SK-N-SH treated with all-trans-retinoic acid at 6 μM for 48 hours (cell line): ENCODE measurements around the gene PHACTR3.

ENCODE experiments used
- ATAC-seq: fragments of 200-7000 bp; cut with Tn5 transposase; 3 replicates; pipeline ENCODE4 v1.9.1; 2020; ENCODE audit warnings: mild to moderate bottlenecking, moderate library complexity
- ARNTL ChIP-seq: fragments of 450-650 bp; formaldehyde crosslinking; IDR thresholded peaks from 2 replicates; pipeline ENCODE4 v1.5.0; 2020; ENCODE audit warnings: low read depth, mild to moderate bottlenecking, moderate library complexity, borderline replicate concordance
- BACH2 ChIP-seq: fragments of 250-450 bp; sonication (Bioruptor Pico); IDR thresholded peaks from 2 replicates; pipeline ENCODE4 v1.9.0; 2021; ENCODE audit warnings: mild to moderate bottlenecking, borderline replicate concordance
- ESRRG ChIP-seq: fragments of 250-450 bp; sonication (Bioruptor Pico); IDR thresholded peaks from 2 replicates; pipeline ENCODE4 v1.6.1; 2021; ENCODE audit warnings: mild to moderate bottlenecking
- GLIS3 ChIP-seq: fragments of 250-450 bp; sonication (Bioruptor Pico); IDR thresholded peaks from 2 replicates; pipeline ENCODE4 v1.5.0; 2020; ENCODE audit warnings: mild to moderate bottlenecking, moderate library complexity
- ISL1 ChIP-seq: fragments of 250-450 bp; sonication (Bioruptor Pico); IDR thresholded peaks from 2 replicates; pipeline ENCODE4 v2.1.2; 2022; ENCODE audit warnings: mild to moderate bottlenecking, moderate library complexity
- OSR1 ChIP-seq: fragments of 250-450 bp; sonication (Bioruptor Pico); IDR thresholded peaks from 2 replicates; pipeline ENCODE4 v1.8.0; 2022; ENCODE audit warnings: moderate library complexity, mild to moderate bottlenecking, inconsistent platforms
- RARB ChIP-seq: fragments of 250-450 bp; sonication (Bioruptor Pico); IDR thresholded peaks from 2 replicates; pipeline ENCODE4 v1.8.0; 2021; ENCODE audit warnings: mild to moderate bottlenecking, moderate library complexity
- SNAI2 ChIP-seq: fragments of 250-450 bp; sonication (Bioruptor Pico); IDR thresholded peaks from 2 replicates; pipeline ENCODE4 v1.5.0; 2020; ENCODE audit warnings: mild to moderate bottlenecking, moderate library complexity
- TCF4 ChIP-seq: fragments of 250-450 bp; sonication (Bioruptor Pico); IDR thresholded peaks from 2 replicates; pipeline ENCODE4 v1.8.0; 2021; ENCODE audit warnings: mild to moderate bottlenecking, moderate library complexity, borderline replicate concordance
- TOX ChIP-seq: fragments of 250-450 bp; sonication (Bioruptor Pico); IDR thresholded peaks from 2 replicates; pipeline ENCODE4 v1.8.0; 2021; ENCODE audit warnings: mild to moderate bottlenecking, moderate library complexity, borderline replicate concordance
- ZC3H10 ChIP-seq: fragments of 250-450 bp; sonication (Bioruptor Pico); IDR thresholded peaks from 2 replicates; pipeline ENCODE4 v1.5.1; 2021; ENCODE audit warnings: mild to moderate bottlenecking, moderate library complexity
- ZFP3 ChIP-seq: fragments of 250-450 bp; sonication (Bioruptor Pico); IDR thresholded peaks from 2 replicates; pipeline ENCODE4 v1.5.0; 2020; ENCODE audit warnings: mild to moderate bottlenecking, moderate library complexity
- ZFP30 ChIP-seq: fragments of 450-650 bp; formaldehyde crosslinking; IDR thresholded peaks from 2 replicates; pipeline ENCODE4 v1.5.0; 2022; ENCODE audit warnings: mild to moderate bottlenecking, moderate library complexity
- ZNF565 ChIP-seq: fragments of 450-650 bp; formaldehyde crosslinking; conservative IDR thresholded peaks from 2 replicates; pipeline ENCODE4 v1.5.0; 2020; ENCODE audit warnings: low read depth, mild to moderate bottlenecking, moderate library complexity
- ZNF8 ChIP-seq: fragments of 450-650 bp; formaldehyde crosslinking; IDR thresholded peaks from 2 replicates; pipeline ENCODE4 v1.5.0; 2020; ENCODE audit warnings: mild to moderate bottlenecking, moderate library complexity
- TF ChIP-seq, protein P1 (sequence below): fragments of 250-450 bp; sonication (Bioruptor Pico); IDR thresholded peaks from 2 replicates; pipeline ENCODE4 v1.8.0; 2020; ENCODE audit warnings: mild to moderate bottlenecking, moderate library complexity, borderline replicate concordance
- TF ChIP-seq, protein P2 (sequence below): fragments of 250-450 bp; sonication (Bioruptor Pico); IDR thresholded peaks from 2 replicates; pipeline ENCODE4 v1.5.1; 2020; ENCODE audit warnings: low read depth, mild to moderate bottlenecking, moderate library complexity
- TF ChIP-seq, protein P3 (sequence below): fragments of 250-450 bp; sonication (Bioruptor Pico); IDR thresholded peaks from 2 replicates; pipeline ENCODE4 v1.8.0; 2021; ENCODE audit warnings: low read depth, mild to moderate bottlenecking, moderate library complexity, borderline replicate concordance
- TF ChIP-seq, protein P4 (sequence below): fragments of 250-450 bp; sonication (Bioruptor Pico); IDR thresholded peaks from 2 replicates; pipeline ENCODE4 v1.5.1; 2021; ENCODE audit warnings: mild to moderate bottlenecking, moderate library complexity
- TF ChIP-seq, protein P5 (sequence below): fragments of 250-450 bp; sonication (Bioruptor Pico); IDR thresholded peaks from 2 replicates; pipeline ENCODE4 v1.5.0; 2020; ENCODE audit warnings: mild to moderate bottlenecking, moderate library complexity

The PHACTR3 gene

DNA sequence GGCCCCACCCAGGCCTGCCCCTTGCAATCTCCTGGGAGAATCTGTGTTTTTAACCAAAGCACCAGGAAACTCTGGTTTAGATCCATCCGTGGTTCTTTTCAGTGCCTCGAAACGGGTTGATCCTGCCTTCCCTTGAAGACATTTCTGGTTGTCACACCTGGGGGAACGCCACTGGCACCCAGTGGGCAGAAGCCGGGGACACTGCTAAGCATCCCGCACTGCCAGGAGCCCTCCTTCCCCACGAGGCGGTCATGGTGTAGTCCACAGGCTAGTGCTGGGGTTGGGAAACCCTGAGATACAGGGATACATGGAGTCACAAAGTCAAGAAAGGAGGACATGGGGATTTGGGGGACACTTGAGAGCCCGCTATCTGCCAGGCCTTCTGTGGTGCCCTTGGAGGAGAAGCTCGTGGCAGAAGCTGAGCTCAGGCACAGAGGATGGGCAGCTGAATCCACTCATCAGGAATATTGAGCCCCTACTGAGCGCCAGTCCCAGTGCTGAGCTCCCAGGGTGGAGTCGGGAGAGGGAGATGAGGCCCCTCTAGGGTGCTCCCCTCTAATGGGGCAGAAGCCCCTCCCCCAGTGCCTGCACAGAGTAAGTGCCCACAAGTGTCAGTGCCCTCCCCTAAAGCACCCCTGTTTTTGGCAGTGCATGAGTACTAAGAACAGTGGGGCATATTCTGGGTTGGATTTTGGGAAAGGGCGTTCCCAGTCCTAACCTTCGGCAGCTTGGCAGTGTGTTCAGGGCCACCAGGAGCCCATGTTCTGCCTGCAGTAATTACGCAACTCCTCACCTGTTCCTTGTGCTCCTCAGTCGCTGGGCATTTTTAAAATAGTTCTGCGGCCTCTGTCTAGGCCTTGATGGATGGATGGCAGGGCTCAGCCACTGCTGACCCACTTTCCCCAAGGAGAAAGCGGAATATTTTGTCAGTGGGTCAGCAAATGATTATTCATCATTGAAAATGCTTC is 25.6 kb upstream of the PHACTR3 start:
- ATAC-seq, result no peak
- TF ChIP-seq SNAI2, result no peak
- TF ChIP-seq, protein P1, sequence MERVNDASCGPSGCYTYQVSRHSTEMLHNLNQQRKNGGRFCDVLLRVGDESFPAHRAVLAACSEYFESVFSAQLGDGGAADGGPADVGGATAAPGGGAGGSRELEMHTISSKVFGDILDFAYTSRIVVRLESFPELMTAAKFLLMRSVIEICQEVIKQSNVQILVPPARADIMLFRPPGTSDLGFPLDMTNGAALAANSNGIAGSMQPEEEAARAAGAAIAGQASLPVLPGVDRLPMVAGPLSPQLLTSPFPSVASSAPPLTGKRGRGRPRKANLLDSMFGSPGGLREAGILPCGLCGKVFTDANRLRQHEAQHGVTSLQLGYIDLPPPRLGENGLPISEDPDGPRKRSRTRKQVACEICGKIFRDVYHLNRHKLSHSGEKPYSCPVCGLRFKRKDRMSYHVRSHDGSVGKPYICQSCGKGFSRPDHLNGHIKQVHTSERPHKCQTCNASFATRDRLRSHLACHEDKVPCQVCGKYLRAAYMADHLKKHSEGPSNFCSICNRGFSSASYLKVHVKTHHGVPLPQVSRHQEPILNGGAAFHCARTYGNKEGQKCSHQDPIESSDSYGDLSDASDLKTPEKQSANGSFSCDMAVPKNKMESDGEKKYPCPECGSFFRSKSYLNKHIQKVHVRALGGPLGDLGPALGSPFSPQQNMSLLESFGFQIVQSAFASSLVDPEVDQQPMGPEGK (CRISPR knock-in tag), result no peak
- TF ChIP-seq, all 23 proteins: peak for 0

DNA sequence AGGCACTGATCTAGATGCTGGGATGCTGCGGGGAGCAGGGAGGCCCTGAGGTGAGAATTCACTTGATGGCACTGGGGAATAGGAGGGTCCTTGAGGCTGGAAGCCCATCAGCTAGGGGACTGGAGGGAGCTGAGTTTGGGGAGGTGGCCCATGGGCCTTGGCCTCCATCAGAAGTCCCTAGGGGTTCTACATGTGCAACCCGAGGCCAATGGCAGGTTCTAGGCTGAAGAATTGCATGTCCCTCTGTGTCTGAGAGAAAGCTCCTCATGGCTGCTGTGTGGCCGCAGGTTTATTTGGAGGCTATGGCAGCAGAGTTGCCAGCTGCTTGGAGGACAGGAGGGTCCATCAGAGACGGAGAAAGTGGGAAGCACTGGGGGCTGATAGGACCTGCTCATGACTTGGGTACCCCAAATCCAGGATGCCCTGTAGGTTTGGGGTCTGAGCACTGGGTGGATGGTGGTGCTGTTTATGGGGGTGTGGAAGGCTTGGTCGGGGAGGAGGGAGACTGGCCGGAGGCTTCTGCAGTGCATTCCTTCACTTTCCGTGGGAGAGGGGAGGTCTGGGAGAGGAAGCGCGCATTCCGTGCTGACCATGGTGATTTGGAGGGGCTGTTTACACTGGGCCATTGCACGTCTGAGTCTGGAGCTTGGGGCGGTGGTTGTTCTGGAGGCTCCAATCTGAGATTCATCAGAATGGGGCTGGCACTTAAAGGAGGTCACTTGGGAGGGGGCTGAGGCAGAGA is 24.8 kb upstream of the PHACTR3 start:
- no peak for TF ChIP-seq SNAI2
- no peak for TF ChIP-seq ZFP30 (CRISPR knock-in tag)
- TF ChIP-seq ZC3H10 (CRISPR knock-in tag), result no peak
- TF ChIP-seq OSR1 (CRISPR knock-in tag), result no peak
- TF ChIP-seq ZNF8, result no peak
- TF ChIP-seq, protein P2, sequence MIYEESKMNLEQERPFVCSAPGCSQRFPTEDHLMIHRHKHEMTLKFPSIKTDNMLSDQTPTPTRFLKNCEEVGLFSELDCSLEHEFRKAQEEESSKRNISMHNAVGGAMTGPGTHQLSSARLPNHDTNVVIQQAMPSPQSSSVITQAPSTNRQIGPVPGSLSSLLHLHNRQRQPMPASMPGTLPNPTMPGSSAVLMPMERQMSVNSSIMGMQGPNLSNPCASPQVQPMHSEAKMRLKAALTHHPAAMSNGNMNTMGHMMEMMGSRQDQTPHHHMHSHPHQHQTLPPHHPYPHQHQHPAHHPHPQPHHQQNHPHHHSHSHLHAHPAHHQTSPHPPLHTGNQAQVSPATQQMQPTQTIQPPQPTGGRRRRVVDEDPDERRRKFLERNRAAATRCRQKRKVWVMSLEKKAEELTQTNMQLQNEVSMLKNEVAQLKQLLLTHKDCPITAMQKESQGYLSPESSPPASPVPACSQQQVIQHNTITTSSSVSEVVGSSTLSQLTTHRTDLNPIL (CRISPR knock-in tag), result no peak
- TF ChIP-seq, protein P3, sequence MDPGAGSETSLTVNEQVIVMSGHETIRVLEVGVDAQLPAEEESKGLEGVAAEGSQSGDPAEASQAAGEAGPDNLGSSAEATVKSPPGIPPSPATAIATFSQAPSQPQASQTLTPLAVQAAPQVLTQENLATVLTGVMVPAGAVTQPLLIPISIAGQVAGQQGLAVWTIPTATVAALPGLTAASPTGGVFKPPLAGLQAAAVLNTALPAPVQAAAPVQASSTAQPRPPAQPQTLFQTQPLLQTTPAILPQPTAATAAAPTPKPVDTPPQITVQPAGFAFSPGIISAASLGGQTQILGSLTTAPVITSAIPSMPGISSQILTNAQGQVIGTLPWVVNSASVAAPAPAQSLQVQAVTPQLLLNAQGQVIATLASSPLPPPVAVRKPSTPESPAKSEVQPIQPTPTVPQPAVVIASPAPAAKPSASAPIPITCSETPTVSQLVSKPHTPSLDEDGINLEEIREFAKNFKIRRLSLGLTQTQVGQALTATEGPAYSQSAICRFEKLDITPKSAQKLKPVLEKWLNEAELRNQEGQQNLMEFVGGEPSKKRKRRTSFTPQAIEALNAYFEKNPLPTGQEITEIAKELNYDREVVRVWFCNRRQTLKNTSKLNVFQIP (CRISPR knock-in tag), result no peak
- TF ChIP-seq BACH2 (CRISPR knock-in tag), result no peak
- TF ChIP-seq TCF4, result no peak
- no peak for TF ChIP-seq ISL1 (CRISPR knock-in tag)
- TF ChIP-seq, protein P4, sequence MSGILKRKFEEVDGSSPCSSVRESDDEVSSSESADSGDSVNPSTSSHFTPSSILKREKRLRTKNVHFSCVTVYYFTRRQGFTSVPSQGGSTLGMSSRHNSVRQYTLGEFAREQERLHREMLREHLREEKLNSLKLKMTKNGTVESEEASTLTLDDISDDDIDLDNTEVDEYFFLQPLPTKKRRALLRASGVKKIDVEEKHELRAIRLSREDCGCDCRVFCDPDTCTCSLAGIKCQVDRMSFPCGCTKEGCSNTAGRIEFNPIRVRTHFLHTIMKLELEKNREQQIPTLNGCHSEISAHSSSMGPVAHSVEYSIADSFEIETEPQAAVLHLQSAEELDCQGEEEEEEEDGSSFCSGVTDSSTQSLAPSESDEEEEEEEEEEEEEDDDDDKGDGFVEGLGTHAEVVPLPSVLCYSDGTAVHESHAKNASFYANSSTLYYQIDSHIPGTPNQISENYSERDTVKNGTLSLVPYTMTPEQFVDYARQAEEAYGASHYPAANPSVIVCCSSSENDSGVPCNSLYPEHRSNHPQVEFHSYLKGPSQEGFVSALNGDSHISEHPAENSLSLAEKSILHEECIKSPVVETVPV, result no peak
- TF ChIP-seq ARNTL (CRISPR knock-in tag), result no peak
- TF ChIP-seq, protein P5, sequence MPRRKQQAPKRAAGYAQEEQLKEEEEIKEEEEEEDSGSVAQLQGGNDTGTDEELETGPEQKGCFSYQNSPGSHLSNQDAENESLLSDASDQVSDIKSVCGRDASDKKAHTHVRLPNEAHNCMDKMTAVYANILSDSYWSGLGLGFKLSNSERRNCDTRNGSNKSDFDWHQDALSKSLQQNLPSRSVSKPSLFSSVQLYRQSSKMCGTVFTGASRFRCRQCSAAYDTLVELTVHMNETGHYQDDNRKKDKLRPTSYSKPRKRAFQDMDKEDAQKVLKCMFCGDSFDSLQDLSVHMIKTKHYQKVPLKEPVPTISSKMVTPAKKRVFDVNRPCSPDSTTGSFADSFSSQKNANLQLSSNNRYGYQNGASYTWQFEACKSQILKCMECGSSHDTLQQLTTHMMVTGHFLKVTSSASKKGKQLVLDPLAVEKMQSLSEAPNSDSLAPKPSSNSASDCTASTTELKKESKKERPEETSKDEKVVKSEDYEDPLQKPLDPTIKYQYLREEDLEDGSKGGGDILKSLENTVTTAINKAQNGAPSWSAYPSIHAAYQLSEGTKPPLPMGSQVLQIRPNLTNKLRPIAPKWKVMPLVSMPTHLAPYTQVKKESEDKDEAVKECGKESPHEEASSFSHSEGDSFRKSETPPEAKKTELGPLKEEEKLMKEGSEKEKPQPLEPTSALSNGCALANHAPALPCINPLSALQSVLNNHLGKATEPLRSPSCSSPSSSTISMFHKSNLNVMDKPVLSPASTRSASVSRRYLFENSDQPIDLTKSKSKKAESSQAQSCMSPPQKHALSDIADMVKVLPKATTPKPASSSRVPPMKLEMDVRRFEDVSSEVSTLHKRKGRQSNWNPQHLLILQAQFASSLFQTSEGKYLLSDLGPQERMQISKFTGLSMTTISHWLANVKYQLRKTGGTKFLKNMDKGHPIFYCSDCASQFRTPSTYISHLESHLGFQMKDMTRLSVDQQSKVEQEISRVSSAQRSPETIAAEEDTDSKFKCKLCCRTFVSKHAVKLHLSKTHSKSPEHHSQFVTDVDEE, result no peak
- TF ChIP-seq, protein P1 (CRISPR knock-in tag), result no peak
- no peak for TF ChIP-seq ZNF565 (CRISPR knock-in tag)
- no peak for TF ChIP-seq RARB (CRISPR knock-in tag)
- TF ChIP-seq TOX (CRISPR knock-in tag), result no peak
- no peak for TF ChIP-seq ZFP3 (CRISPR knock-in tag)
- TF ChIP-seq GLIS3 (CRISPR knock-in tag), result no peak
- no peak for TF ChIP-seq ESRRG (CRISPR knock-in tag)
- ATAC-seq, result no peak
